ENCODE results near the gene MAN2B2.

Gene MAN2B2

GRCh38 chr4:6567218-6567617 lies 7.8 kb upstream of the MAN2B2 start:
- DNase-seq (ENCODE audit: low read depth in 2 of 2): no peak

DNA sequence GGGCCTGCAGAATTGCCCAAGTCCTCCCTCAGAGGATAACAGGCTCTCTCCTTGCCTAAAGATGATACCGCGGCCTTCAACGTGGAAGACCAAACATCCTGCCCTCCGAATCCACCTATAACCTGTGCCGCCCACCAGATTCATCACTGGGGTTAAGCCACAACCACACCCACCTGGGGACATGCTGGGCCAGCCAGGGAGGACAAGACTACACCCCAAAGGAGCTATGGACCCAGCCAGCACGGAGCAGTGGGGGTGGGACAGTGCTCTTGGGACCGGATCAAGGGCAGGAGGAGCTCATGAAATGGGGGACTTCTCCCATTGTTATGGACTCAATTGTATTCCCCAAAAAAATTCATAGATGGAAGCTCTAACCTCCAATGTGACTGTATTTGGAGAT lies 6.8 kb upstream of the MAN2B2 start:
- DNase-seq (ENCODE audit: low read depth in 2 of 2): no peak

DNA sequence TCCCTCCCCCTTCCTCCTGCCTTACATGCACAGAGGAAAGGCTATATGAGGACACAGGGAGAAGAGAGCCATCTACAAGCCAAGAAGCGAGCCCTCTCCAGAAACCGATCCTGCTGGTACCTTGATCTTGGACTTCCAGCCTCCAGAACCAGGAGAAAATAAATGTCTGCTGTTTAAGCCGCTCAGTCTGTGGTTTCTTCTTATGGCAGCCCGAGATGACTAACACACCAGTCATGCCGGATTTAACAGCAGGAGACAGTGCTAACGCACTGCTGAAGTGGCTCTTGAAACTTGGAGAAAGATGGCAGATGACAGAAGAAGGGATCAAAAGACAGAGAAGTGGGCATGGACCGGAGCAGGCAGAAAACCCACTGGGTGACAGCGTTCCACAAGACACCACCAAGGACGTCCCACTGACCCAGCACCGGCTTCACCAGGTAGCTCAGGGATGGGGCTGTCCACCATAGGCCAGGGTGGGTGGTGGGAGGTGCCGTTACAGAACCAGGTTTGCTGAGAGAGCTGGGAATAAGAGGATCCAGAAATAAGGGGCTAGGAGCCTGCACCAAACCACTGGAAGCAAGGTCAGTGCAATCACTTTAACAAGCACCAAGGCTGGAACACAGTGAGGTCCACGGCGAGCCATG lies 6.2 kb upstream of the MAN2B2 start:
- no peak for DNase-seq (ENCODE audit: low read depth in 2 of 2)

- DNase-seq (ENCODE audit: low read depth in 2 of 2): no peak
These were observed 3.4 kb upstream of the MAN2B2 start for GRCh38 chr4:6571608-6572007.

DNA sequence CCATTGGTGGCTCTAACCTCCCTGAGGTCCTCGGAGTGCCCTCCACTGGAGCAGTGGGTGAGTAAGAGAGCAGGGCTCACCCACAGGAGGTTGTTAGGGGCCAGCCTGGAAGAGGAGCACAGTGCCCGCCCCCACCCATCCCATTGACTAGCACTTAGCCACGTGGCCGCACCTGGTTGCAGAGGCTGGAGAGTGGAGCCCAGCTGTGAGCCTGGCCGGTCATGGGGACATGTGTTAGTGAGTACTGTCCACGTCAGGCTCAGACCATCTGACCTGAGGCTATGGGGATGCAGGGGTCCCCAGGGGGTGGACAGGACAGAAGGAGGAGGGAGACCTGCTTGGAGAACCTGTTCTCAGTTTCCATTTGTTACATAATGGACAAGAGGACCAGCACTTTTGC lies 1.4 kb upstream of the MAN2B2 start:
- no peak for DNase-seq (ENCODE audit: low read depth in 2 of 2)

GRCh38 chr4:6573986-6574746 lies 823 bp upstream of the MAN2B2 start:
- DNase-seq (ENCODE audit: low read depth in 2 of 2): no peak

GRCh38 chr4:6575503-6576240 lies 683 bp downstream of the MAN2B2 start:
- DNase-seq (ENCODE audit: low read depth in 2 of 2): no peak

DNA sequence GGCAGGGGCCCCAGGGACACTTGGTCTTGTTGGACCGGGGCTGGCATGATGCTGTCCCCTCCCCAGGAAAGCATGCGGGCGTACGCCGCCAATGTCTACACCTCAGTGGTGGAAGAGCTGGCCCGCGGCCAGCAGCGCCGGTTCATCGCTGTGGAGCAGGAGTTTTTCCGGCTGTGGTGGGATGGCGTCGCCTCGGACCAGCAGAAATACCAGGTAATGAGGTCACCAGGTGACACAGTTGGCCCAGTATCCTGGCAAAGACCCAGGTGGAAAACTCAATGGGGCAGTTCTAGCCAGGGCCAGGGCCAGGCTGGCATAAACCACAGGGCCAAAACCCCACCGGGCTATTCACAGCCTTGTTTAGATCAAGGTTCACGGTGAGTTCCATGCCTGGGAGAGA lies 1.5 kb downstream of the MAN2B2 start:
- no peak for DNase-seq (ENCODE audit: low read depth in 2 of 2)

DNA sequence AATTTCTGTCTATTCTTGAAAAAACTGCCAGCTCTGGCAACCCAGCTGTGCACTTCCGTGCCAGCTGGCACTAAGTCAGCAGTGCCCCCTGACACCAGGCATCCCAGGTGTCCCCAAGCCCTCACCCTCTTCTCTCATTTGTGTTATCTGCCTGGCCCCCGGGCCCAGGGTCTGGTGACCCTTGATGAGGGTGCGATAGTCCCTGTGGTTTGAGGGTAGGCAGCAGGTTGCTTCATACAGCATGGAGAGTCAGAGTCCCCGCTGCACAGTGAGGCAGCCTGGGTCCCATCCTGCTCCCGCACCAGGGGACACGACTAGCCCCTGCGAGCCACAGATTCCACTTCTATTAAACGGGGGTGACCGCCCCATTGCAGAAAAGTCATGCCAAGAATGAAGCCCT lies 1.9 kb downstream of the MAN2B2 start:
- DNase-seq (ENCODE audit: low read depth in 2 of 2): no peak

GRCh38 chr4:6577409-6577808 lies 2.4 kb downstream of the MAN2B2 start:
- no peak for DNase-seq (ENCODE audit: low read depth in 2 of 2)

DNA sequence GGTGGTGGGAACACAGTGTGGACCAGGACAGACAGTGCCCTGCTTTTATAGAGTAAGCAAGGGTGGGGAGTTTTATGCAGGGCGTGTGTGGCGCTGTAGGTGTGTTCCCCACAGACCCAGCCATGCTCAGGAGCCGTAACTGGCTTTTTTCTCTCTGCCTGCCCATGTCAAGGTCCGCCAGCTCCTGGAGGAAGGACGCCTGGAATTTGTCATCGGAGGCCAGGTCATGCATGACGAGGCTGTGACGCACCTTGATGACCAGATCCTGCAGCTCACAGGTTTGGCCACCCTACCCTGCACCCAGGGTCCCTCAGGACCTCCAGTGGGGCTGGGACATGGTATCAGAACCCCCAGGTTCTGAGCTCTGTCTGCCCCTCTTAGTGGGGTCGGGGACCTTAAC lies 3.2 kb downstream of the MAN2B2 start:
- DNase-seq (ENCODE audit: low read depth in 2 of 2): no peak

- no peak for DNase-seq (ENCODE audit: low read depth in 2 of 2)
These were observed 5.4 kb downstream of the MAN2B2 start for GRCh38 chr4:6580353-6580752.

DNA sequence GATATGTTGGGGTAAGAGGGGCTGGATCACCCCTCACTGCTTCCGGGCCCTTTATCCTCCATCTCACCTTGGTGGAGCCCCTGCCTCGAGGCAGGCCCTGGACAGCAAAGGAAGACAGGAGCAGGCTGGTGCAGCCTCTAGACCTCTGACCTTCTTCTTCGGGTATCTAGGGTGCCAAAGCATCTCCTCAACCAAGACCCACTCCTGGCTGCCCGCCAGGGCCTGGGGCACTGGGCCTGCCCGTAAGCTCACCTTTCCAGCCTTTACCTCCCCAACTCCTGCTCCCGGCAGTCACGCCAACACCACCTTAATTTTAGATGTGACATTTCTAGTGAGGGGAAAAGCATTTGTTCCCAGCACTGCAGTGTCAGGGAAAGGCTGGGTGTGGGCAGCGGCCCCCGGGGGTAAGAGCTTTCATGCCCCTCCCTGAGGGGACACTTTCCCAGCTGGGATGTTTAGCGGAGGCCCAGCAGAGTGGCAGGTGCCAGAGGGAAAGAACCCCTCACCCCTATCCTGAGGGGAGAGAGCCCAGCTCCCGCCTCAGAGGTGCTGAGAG lies 6.7 kb downstream of the MAN2B2 start:
- DNase-seq (ENCODE audit: low read depth in 2 of 2): no peak

DNA sequence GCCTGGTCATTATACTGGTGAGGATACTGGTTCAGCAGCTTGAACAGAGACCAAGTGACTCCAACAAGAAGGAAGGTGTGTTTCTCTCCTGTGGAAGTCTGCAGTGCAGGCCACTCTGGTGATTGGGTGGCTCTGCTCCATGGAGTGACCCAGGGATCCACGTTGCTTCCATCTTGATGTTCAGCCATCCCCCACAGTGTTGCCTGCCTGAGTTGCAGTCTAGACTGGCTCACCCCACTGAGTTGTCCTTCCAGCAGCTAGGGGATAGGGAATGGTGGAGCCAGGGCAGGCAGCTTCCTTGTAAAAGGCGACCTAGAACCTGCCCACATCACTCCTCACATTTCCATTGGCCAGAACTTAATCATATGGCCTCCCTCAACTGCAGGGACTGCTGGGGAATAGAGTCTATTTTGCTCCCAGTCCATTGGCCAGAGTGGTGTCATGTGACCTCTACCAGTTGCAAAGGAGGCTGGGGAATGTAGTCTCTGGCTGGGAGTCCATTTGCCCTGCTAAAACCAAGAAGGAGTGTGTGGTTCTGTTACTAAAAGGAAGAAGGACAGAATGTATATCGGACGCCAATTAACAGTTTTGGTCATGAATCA lies 8.0 kb downstream of the MAN2B2 start:
- DNase-seq (ENCODE audit: low read depth in 2 of 2): no peak

GRCh38 chr4:6584865-6585264 lies 9.9 kb downstream of the MAN2B2 start:
- DNase-seq (ENCODE audit: low read depth in 2 of 2): no peak

- no peak for DNase-seq (ENCODE audit: low read depth in 2 of 2)
These were observed 11.8 kb downstream of the MAN2B2 start for GRCh38 chr4:6586715-6587325.

GRCh38 chr4:6589444-6589843 lies 14.5 kb downstream of the MAN2B2 start:
- no peak for DNase-seq (ENCODE audit: low read depth in 2 of 2)

- no peak for DNase-seq (ENCODE audit: low read depth in 2 of 2)
These were observed 16.3 kb downstream of the MAN2B2 start for GRCh38 chr4:6591313-6591712.

DNA sequence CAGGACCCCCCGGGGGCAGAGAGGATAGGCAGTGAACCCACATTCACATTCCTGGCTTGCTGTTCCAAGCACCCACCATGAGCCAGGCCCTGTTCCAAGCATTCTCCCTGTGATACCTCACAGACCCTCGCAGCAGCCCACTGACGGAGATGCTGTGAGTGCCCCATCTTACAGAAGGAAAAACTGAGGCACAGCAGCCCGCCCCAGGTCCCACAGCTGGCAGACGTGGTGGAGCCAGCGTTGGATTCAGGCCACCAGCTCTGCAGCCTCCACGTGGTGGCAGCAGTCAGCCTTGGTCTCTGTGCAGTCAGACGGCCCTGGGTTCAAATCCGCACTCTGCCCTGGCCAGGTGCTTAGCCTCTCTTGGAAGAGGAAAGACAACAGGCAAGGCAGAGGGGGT lies 16.8 kb downstream of the MAN2B2 start:
- DNase-seq (ENCODE audit: low read depth in 2 of 2): no peak

- no peak for DNase-seq (ENCODE audit: low read depth in 2 of 2)
These were observed 18.0 kb downstream of the MAN2B2 start for GRCh38 chr4:6592804-6593563.

- DNase-seq (ENCODE audit: low read depth in 2 of 2): no peak
These were observed 19.4 kb downstream of the MAN2B2 start for GRCh38 chr4:6594341-6594740.

All from stimulated activated CD4-positive, alpha-beta T cell treated with anti-CD3 and anti-CD28 coated beads, Interleukin-4, amount 100 ng/mL, for 48 hours (primary cell).